Thoracic aorta (tissue), 2 donors: Measurements from ENCODE around the gene ENDOG. TPM values are rescaled to one million over a fixed set of nuclear protein-coding genes. Genes with fewer than 3 reads are reported as not detected.
"Not testable (repeated sequence)": the region's sequence is repeated elsewhere in the genome, so short reads cannot be mapped to it uniquely, and the experiment has no call there.

Source experiments
- ATAC-seq: fragments of 150-250 bp; one replicate; pipeline ENCODE4 v1.8.0; 2017; ENCODE audit warnings: low read depth; ENCODE audit not compliant: insufficient number of reproducible peaks, low FRiP score
- DNase-seq: peaks from one replicate; pipeline ENCODE4 v3.0.0-alpha.2; 2020; ENCODE audit warnings: low spot score
- H3K27ac ChIP-seq, 2 donors: fragments of 200-600 bp; sonication (generic); 1 replicate in 1 of 2; 2 replicates in 1 of 2; pipeline ENCODE4 v1.5.1; 2016; ENCODE audit warnings: mild to moderate bottlenecking in 2 of 2, moderate library complexity in 2 of 2
- H3K27me3 ChIP-seq: fragments of 200-600 bp; sonication (generic); replicated peaks from 2 replicates; pipeline ENCODE4 v1.6.0; 2016; ENCODE audit warnings: mild to moderate bottlenecking; ENCODE audit not compliant: insufficient read depth
- H3K36me3 ChIP-seq: fragments of 200-600 bp; sonication (generic); one replicate; pipeline ENCODE4 v1.5.1; 2016
- H3K4me1 ChIP-seq, 2 donors: fragments of 200-600 bp; sonication (generic); 1 replicate in 1 of 2; 2 replicates in 1 of 2; pipeline versions ENCODE4 v1.5.1 to v1.6.0; 2016; ENCODE audit warnings: low read depth in 2 of 2, mild to moderate bottlenecking in 1 of 2; ENCODE audit not compliant: control insufficient read depth in 1 of 2
- H3K4me3 ChIP-seq: fragments of 200-600 bp; sonication (generic); 2 replicates; pipeline ENCODE4 v1.5.1; 2016; ENCODE audit warnings: mild to moderate bottlenecking
- H3K9me3 ChIP-seq: fragments of 200-600 bp; sonication (generic); 2 replicates; pipeline ENCODE4 v1.5.1; 2016
- total RNA-seq, 2 donors: library from RNA; depleted of rRNA; stranded (reverse); fragments of >200 nt; gene quantifications; one replicate each; pipeline versions ENCODE4 v1.1.0 to v1.2.3, GENCODE V29; 2016
- TF ChIP-seq, protein P1 (sequence below): fragments of 200-600 bp; sonication (generic); IDR thresholded peaks from one replicate; pipeline ENCODE4 v1.5.1; 2019; ENCODE audit warnings: antibody characterized with exemption

The ENDOG gene
- total RNA-seq, 2 donors from 2014 or later, result 21.2 to 26.4 TPM

DNA sequence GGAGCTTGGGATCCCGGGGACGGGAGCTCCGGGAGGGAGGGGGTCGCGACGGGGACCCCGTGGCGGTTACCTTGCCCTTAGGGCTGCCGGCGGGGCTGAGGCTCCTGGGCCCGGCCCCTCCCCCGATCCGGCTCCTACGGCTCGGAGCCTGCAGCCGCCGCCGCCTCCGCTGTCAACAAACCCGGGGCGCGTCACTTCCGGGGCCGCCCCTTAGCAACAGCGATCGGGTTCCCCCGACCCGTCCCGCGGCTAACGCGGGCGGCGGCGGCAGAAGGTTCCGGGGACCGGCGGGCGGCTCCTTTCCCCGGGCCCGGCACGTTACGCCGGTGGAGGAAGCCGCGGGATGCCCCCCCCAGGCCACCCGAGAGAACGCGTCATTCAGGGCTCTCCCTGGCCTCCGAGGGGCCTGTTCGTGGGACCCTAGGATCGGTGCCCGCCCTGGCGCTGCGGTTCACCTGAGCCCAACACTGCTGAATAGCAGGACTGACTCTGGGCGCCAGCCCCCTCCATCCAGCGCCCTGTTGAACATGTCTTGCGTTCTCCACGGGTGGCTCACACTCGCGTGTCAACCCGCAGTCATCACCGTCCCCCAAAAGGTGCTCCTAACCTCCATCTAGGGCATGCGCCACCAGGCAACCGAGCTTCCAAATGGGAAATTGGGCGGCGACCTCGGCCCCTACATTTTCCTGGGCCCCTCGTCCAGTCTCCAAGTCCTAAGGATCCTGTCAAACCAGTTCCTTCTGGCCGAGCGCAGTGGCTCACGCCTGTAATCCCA lies 46.4 kb upstream of the ENDOG start, which contains the start of gene ZER1:
ZER1 (minus strand) TSS at position 183 of the 775 bp plus-strand sequence. CDS start 16,362 bp downstream, outside the sequence.
- DNase-seq, result peak; percentile 74
- peak; percentile 87 for ATAC-seq
- Histone ChIP-seq H3K27me3 (no peaks in the 10 kb centered on the region), H3K27ac (peak within 1 kb of the TSS; percentile 89 to 93), H3K36me3 (peaks cover 8% of the 10 kb centered on the region), H3K4me3 (peak within 1 kb of the TSS; percentile 100), H3K9me3 (no peaks in the 10 kb centered on the region), H3K4me1 (peaks cover 10 to 32% of the 10 kb centered on the region in 2 donors)
- TF ChIP-seq, protein P1, sequence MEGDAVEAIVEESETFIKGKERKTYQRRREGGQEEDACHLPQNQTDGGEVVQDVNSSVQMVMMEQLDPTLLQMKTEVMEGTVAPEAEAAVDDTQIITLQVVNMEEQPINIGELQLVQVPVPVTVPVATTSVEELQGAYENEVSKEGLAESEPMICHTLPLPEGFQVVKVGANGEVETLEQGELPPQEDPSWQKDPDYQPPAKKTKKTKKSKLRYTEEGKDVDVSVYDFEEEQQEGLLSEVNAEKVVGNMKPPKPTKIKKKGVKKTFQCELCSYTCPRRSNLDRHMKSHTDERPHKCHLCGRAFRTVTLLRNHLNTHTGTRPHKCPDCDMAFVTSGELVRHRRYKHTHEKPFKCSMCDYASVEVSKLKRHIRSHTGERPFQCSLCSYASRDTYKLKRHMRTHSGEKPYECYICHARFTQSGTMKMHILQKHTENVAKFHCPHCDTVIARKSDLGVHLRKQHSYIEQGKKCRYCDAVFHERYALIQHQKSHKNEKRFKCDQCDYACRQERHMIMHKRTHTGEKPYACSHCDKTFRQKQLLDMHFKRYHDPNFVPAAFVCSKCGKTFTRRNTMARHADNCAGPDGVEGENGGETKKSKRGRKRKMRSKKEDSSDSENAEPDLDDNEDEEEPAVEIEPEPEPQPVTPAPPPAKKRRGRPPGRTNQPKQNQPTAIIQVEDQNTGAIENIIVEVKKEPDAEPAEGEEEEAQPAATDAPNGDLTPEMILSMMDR, result no peak

DNA sequence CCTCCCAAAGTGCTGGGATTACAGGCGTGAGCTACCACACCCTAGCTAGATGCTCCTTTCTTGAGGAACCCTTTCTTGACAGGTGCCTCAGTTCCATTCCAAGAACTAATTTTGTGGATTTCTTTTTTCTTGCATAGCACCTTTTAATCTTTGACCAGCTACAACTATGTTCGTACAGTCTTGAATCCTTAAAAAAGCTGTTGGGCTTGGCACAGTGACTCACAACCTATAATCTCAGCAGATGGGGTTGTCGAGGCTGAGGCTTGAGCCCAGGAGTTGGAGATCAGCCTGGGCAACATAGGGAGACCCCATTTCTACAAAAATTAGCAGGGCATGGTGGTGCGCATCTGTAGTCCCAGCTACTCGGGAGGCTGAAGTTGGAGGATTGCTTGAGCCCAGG lies 45.3 kb upstream of the ENDOG start:
- Histone ChIP-seq H3K27ac (no peak overlapping the region), H3K4me1 (peaks cover 10 to 32% of the 10 kb centered on the region in 2 donors), H3K27me3 (no peaks in the 10 kb centered on the region), H3K9me3 (no peaks in the 10 kb centered on the region), H3K4me3 (no peak overlapping the region), H3K36me3 (no peaks in the 10 kb centered on the region)
- ATAC-seq (no peak), DNase-seq (no peak)
- TF ChIP-seq, protein P1, result no peak

DNA sequence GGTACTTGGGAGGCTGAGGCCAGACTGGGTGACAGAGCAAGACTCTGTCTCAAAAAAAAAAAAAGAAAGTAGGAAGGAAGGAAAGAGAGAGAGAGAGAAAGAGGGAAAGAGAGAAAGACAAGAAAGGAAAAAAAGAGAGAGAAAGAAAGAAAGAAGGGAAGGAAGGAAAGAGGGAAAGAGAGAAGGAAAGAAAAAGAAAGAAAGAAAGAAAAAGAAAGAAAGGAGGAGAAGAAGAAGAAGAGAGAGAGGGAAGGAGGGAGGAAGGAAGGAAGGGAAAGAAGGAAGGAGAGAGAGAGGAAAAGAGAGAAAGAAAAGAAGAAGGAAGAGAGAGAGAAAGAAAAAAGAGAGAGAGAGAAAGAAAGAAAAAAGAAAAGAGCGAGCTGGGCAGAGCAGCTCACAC lies 43.5 kb upstream of the ENDOG start:
- TF ChIP-seq, protein P1, result no peak
- Histone ChIP-seq H3K27ac (no peak overlapping the region), H3K4me1 (peaks cover 10 to 22% of the 10 kb centered on the region in 2 donors), H3K4me3 (no peak overlapping the region), H3K9me3 (no peaks in the 10 kb centered on the region), H3K36me3 (no peaks in the 10 kb centered on the region), H3K27me3 (no peaks in the 10 kb centered on the region)
- DNase-seq (no peak), ATAC-seq (no peak)

DNA sequence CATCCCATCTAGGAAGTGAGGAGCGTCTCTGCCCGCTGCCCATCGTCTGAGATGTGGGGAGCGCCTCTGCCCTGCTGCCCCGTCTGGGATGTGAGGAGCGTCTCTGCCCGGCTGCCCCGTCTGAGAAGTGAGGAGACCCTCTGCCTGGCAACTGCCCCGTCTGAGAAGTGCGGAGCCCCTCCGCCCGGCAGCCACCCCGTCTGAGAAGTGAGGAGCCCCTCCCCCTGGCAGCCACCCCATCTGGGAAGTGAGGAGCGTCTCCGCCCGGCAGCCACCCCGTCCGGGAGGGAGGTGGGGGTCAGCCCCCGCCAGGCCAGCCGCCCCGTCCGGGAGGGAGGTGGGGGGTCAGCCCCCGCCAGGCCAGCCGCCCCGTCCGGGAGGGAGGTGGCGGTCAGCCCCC lies 38.2 kb upstream of the ENDOG start:
- H3K27ac ChIP-seq, H3K4me3 ChIP-seq, H3K4me1 ChIP-seq, ATAC-seq, H3K36me3 ChIP-seq, H3K27me3 ChIP-seq, DNase-seq, H3K9me3 ChIP-seq: not testable (repeated sequence)

DNA sequence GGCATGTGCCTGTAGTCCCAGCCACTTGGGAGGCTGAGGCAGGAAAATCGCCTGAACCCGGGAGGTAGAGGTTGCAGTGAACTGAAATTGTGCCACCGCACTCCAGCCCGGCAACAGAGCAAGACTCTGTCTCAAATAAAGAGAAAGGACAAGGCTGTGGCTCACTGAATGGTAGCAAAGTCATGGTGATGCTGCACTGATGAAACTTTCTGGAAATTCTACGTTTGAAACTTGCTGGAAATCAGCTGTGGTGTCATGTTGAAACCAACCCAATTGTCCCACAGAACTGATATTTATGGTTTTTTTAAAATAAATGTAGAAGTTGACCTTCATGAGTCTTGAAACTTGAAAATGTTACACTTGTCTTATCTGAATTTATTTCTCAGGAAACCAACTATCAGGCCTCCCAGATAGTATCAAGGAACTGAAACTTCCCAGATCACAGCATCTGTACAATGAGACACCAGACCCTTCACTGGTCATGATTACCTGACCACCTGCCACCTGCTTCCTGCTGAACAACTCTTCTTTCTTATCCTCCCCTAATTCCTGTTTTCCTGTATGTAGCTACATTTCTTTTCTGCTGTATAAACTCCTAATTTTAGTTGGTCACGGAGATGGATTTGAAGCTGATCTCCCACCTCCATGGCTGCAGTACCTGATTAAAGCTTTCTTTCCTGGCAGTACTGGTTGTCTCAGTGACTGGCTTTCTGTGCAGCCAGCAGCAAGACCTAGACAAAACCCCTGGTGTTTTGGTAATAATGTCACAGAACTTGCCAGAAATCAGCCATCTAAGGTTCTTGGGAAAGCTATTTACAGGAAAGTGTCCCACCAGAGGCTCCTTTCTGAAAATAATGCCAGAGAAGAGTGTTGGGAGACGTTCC lies 36.9 kb upstream of the ENDOG start:
- no peak for DNase-seq
- TF ChIP-seq, protein P1, result no peak
- Histone ChIP-seq H3K4me1 (peaks cover under 1 to 8% of the 10 kb centered on the region in 2 donors), H3K9me3 (no peaks in the 10 kb centered on the region), H3K27me3 (no peaks in the 10 kb centered on the region), H3K36me3 (no peaks in the 10 kb centered on the region), H3K4me3 (no peak overlapping the region), H3K27ac (no peak overlapping the region)
- ATAC-seq, result no peak
